ENCODE results near the gene PPARA. TPM values are rescaled to one million over a fixed set of nuclear protein-coding genes. Genes with fewer than 3 reads are reported as not detected.

Gene PPARA
- total RNA-seq, 1 donor from 2014 or later: 13.0 TPM

GRCh38 chr22:46143491-46144147 is 6.7 kb upstream of the PPARA start:
- Mint-ChIP-seq H3K4me1 (peaks cover 5% of the 10 kb centered on the region), H3K27me3 (ENCODE audit: low read depth) (peaks cover 31% of the 10 kb centered on the region), H3K9me3 (no peaks in the 10 kb centered on the region), H3K4me3 (no peak overlapping the region), H3K36me3 (no peaks in the 10 kb centered on the region), H3K27ac (no peak overlapping the region)
- DNase-seq (ENCODE audit: low spot score in 2 of 2, unreplicated experiment in 2 of 2): no peak
- no peak for TF ChIP-seq CTCF (IDR thresholded peaks at IDR 0.05; ENCODE audit: unreplicated experiment)

GRCh38 chr22:46145361-46145851 is 4.9 kb upstream of the PPARA start:
- H3K36me3 Mint-ChIP-seq: no peaks in the 10 kb centered on the region
- H3K9me3 Mint-ChIP-seq: no peaks in the 10 kb centered on the region
- TF ChIP-seq CTCF (IDR thresholded peaks at IDR 0.05; ENCODE audit: unreplicated experiment): no peak
- H3K4me3 Mint-ChIP-seq: no peak overlapping the region
- DNase-seq (ENCODE audit: low spot score in 2 of 2, unreplicated experiment in 2 of 2): no peak
- H3K4me1 Mint-ChIP-seq: no peaks in the 10 kb centered on the region
- H3K27me3 Mint-ChIP-seq (ENCODE audit: low read depth): peaks cover 41% of the 10 kb centered on the region
- H3K27ac Mint-ChIP-seq: no peak overlapping the region

GRCh38 chr22:46145896-46146295 is 4.4 kb upstream of the PPARA start:
- TF ChIP-seq CTCF (IDR thresholded peaks at IDR 0.05; ENCODE audit: unreplicated experiment): no peak
- DNase-seq (ENCODE audit: low spot score in 2 of 2, unreplicated experiment in 2 of 2): no peak
- Mint-ChIP-seq H3K27ac (no peak overlapping the region), H3K27me3 (ENCODE audit: low read depth) (peaks cover 41% of the 10 kb centered on the region), H3K36me3 (no peaks in the 10 kb centered on the region), H3K9me3 (no peaks in the 10 kb centered on the region), H3K4me1 (no peaks in the 10 kb centered on the region), H3K4me3 (no peak overlapping the region)

- Mint-ChIP-seq H3K9me3 (no peaks in the 10 kb centered on the region), H3K4me3 (no peak overlapping the region), H3K27ac (no peak overlapping the region), H3K4me1 (no peaks in the 10 kb centered on the region), H3K27me3 (ENCODE audit: low read depth) (peaks cover 41% of the 10 kb centered on the region), H3K36me3 (no peaks in the 10 kb centered on the region)
- no peak for DNase-seq (ENCODE audit: low spot score in 2 of 2, unreplicated experiment in 2 of 2)
- TF ChIP-seq CTCF (IDR thresholded peaks at IDR 0.05; ENCODE audit: unreplicated experiment): no peak
Measured at GRCh38 chr22:46146329-46146728, 4.0 kb upstream of the PPARA start.

- peaks cover 43% of the 10 kb centered on the region for H3K27me3 Mint-ChIP-seq (ENCODE audit: low read depth)
Measured at GRCh38 chr22:46147061-46147460, 3.3 kb upstream of the PPARA start.

More at GRCh38 chr22:46147061-46147460, 3.3 kb upstream of the PPARA start:
- Mint-ChIP-seq H3K27ac (no peak overlapping the region), H3K4me3 (no peak overlapping the region), H3K9me3 (no peaks in the 10 kb centered on the region), H3K4me1 (peaks cover 6% of the 10 kb centered on the region), H3K36me3 (no peaks in the 10 kb centered on the region)
- TF ChIP-seq CTCF (IDR thresholded peaks at IDR 0.05; ENCODE audit: unreplicated experiment): no peak
- DNase-seq (ENCODE audit: low spot score in 2 of 2, unreplicated experiment in 2 of 2): no peak

Measured in mesothelial cell of epicardium (in vitro differentiated cells).